Neural progenitor cell (in vitro differentiated cells): ENCODE results near the gene ITGAX.

Experiments used
- CTCF ChIP-seq: fragments of 200-600 bp; sonication (generic); IDR thresholded peaks from 2 replicates; pipeline ENCODE4 v1.5.1; 2017; ENCODE audit warnings: antibody characterized with exemption, mild to moderate bottlenecking
- EZH2 ChIP-seq: fragments of 200-600 bp; sonication (generic); IDR thresholded peaks from 2 replicates; pipeline ENCODE4 v1.6.1; 2017; ENCODE audit warnings: antibody characterized with exemption, mild to moderate bottlenecking, moderate library complexity
- EZH2phosphoT487 ChIP-seq: fragments of 200-600 bp; sonication (generic); IDR thresholded peaks from 2 replicates; pipeline ENCODE4 v1.6.1; 2017; ENCODE audit warnings: antibody characterized with exemption

DNA sequence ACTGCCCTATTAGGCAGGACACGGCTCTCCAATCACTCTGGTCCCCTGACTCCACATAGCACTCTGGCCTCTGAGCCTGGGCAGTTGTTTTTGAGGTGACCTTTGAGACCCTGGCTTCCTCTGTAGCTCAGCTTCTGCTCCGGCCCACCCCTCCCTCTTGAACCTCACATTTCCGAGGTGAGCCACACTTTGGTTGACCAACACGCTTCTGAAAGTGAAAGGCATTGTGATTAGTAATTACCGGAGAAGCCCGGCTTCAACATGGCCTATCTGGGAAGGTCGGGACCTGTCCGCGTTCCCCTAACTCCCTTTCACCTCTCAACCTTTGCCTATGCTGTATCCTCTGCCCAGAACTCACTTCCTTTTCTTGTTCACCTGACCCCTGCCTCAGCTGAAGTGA is 10.3 kb upstream of the ITGAX start:
- TF ChIP-seq EZH2phosphoT487 (no peak), EZH2 (no peak), CTCF (no peak)
